GM20000 (cell line): ENCODE data around the gene LIME1.

Experiments
- DNase-seq: peaks from one replicate; pipeline ENCODE4 v3.0.0; 2012; ENCODE audit warnings: low spot score
- CTCF ChIP-seq: IDR thresholded peaks from 2 replicates; pipeline ENCODE4 v1.5.1; 2012; ENCODE audit warnings: mild to moderate bottlenecking, control low read depth; ENCODE audit errors: extremely low read depth, missing control alignments

Gene LIME1

GRCh38 chr20:63734111-63734945 lies 2.1 kb upstream of the LIME1 start:
- no peak for TF ChIP-seq CTCF
- peak; percentile 22 for DNase-seq

GRCh38 chr20:63734946-63735858 lies 1.3 kb upstream of the LIME1 start:
- TF ChIP-seq CTCF, result no peak
- DNase-seq, result no peak

GRCh38 chr20:63736893-63737694 lies 630 bp downstream of the LIME1 start:
- TF ChIP-seq CTCF, result no peak

GRCh38 chr20:63737695-63737944 lies 1.2 kb downstream of the LIME1 start:
- TF ChIP-seq CTCF, result no peak
- no peak for DNase-seq

More at GRCh38 chr20:63736893-63737694, 630 bp downstream of the LIME1 start:
- DNase-seq, result peak; percentile 66

GRCh38 chr20:63737945-63738686 lies 1.7 kb downstream of the LIME1 start:
- no peak for TF ChIP-seq CTCF

GRCh38 chr20:63738687-63739129 lies 2.2 kb downstream of the LIME1 start:
- no peak for TF ChIP-seq CTCF
- DNase-seq, result peak; percentile 56

More at GRCh38 chr20:63737945-63738686, 1.7 kb downstream of the LIME1 start:
- peak; percentile 79 for DNase-seq
